HCT116 (cell line): ENCODE results near the gene SEC24D. TPM values are rescaled to one million over a fixed set of nuclear protein-coding genes. Genes with fewer than 3 reads are reported as not detected.

Source experiments
- ATAC-seq: fragments of 200-7000 bp; cut with Tn5 transposase; 2 replicates; pipeline ENCODE4 v1.9.1; 2020; ENCODE audit warnings: mild to moderate bottlenecking, moderate library complexity
- BruUV-seq: library from RNA; stranded (reverse); fragments of 400-500 nt; replicated peaks from 2 replicates; lab custom pipeline; 2021; lab: Mats Ljungman, UMichigan
- CTCF ChIA-PET: fragments of 300-600 bp; sonication (Branson Sonifier 250); formaldehyde crosslinking; loops from one replicate; lab custom pipeline; 2021; ENCODE audit warnings: antibody characterized with exemption; lab: Charles Lee
- POLR2A ChIA-PET: fragments of 300-600, 350-600 bp; sonication (Branson Sonifier 250); formaldehyde crosslinking; loops from one replicate; lab custom pipeline; 2021; ENCODE audit warnings: antibody characterized with exemption; lab: Charles Lee
- RAD21 ChIA-PET, 2 experiments: fragments of 300-600 bp; sonication (Branson Sonifier 250); formaldehyde crosslinking; loops; one replicate each; lab custom pipeline; 2023; ENCODE audit warnings: low total read pairs in 2 of 2; ENCODE audit not compliant: uncharacterized antibody in 2 of 2, unreplicated experiment in 2 of 2, low non-redundant PET in 1 of 2; lab: Charles Lee
- DNase-seq: peaks from one replicate; pipeline ENCODE4 v3.0.0-alpha.2; 2010; ENCODE audit warnings: low read depth, low spot score
- H2AFZ ChIP-seq: fragments of 200-600 bp; shearing (Covaris generic), sonication (generic); 2 replicates; pipeline ENCODE4 v1.6.1; 2017; ENCODE audit warnings: low read depth, mixed run types, mixed read lengths, antibody characterized with exemption, low read length; ENCODE audit not compliant: poor library complexity, severe bottlenecking
- H3K27ac ChIP-seq: 2 replicates; pipeline ENCODE4 v1.5.1; 2012; ENCODE audit warnings: low read depth, low read length
- H3K27me3 ChIP-seq: fragments of 200-600 bp; sonication (generic); 2 replicates; pipeline ENCODE4 v1.6.1; 2016; ENCODE audit warnings: mixed run types, low read length, mixed read lengths; ENCODE audit not compliant: insufficient read depth
- H3K36me3 ChIP-seq, 2 experiments: fragments of 200-500 bp in 1 of 2; fragments of 200-600 bp in 1 of 2; sonication (Bioruptor generic) in 1 of 2; sonication (generic) in 1 of 2; 2 replicates each; pipeline versions ENCODE4 v1.5.1 to v1.6.1; 2014 to 2016; ENCODE audit warnings: low read length in 2 of 2, inconsistent platforms in 1 of 2, mixed read lengths in 1 of 2, mixed run types in 1 of 2; ENCODE audit not compliant: insufficient read depth in 2 of 2, control insufficient read depth in 1 of 2
- H3K4me1 ChIP-seq, 2 experiments: fragments of 200-600 bp in 1 of 2; sonication (generic) in 1 of 2; 2 replicates each; pipeline versions ENCODE4 v1.5.1 to v1.6.1; 2012 to 2017; ENCODE audit warnings: low read length in 2 of 2, inconsistent platforms in 1 of 2, mild to moderate bottlenecking in 1 of 2, mixed read lengths in 1 of 2, mixed run types in 1 of 2, moderate library complexity in 1 of 2; ENCODE audit not compliant: insufficient read depth in 2 of 2, control insufficient read depth in 1 of 2
- H3K4me2 ChIP-seq: fragments of 200-600 bp; sonication (generic); 2 replicates; pipeline ENCODE4 v1.6.1; 2017; ENCODE audit warnings: mixed run types, low read length, mixed read lengths
- H3K4me3 ChIP-seq, 2 experiments: fragments of 200-600 bp in 1 of 2; sonication (generic) in 1 of 2; replicated peaks in 1 of 2; 2 replicates each; pipeline ENCODE4 v1.5.1; 2011 to 2016; ENCODE audit warnings: low read length in 2 of 2, control low read depth in 1 of 2, low read depth in 1 of 2, mild to moderate bottlenecking in 1 of 2, mixed read lengths in 1 of 2, mixed run types in 1 of 2
- H3K79me2 ChIP-seq: fragments of 200-600 bp; sonication (generic); 2 replicates; pipeline ENCODE4 v1.6.1; 2017; ENCODE audit warnings: mild to moderate bottlenecking, mixed run types, low read length, moderate library complexity, mixed read lengths; ENCODE audit not compliant: insufficient read depth
- H3K9ac ChIP-seq: fragments of 200-600 bp; sonication (generic); 2 replicates; pipeline ENCODE4 v1.6.1; 2016; ENCODE audit warnings: low read length, mixed read lengths
- H3K9me2 ChIP-seq: fragments of 200-600 bp; sonication (generic), shearing (Covaris generic); 2 replicates; pipeline ENCODE4 v1.6.1; 2017; ENCODE audit warnings: mixed run types, mild to moderate bottlenecking, moderate library complexity; ENCODE audit not compliant: insufficient read depth
- H3K9me3 ChIP-seq, 2 experiments: fragments of 200-500 bp in 1 of 2; fragments of 200-600 bp in 1 of 2; sonication (Bioruptor generic) in 1 of 2; sonication (generic) in 1 of 2; 2 replicates each; pipeline ENCODE4 v1.6.1; 2014 to 2017; ENCODE audit warnings: low read length in 2 of 2, mixed read lengths in 2 of 2, inconsistent platforms in 1 of 2, low read depth in 1 of 2, mild to moderate bottlenecking in 1 of 2, mixed run types in 1 of 2, moderate library complexity in 1 of 2; ENCODE audit not compliant: control insufficient read depth in 1 of 2, insufficient read depth in 1 of 2
- H4K20me1 ChIP-seq: fragments of 200-600 bp; sonication (generic), shearing (Covaris generic); 2 replicates; pipeline ENCODE4 v1.6.1; 2017; ENCODE audit warnings: mixed run types, mild to moderate bottlenecking, moderate library complexity; ENCODE audit not compliant: insufficient read depth
- CBX3 ChIP-seq: IDR thresholded peaks from 2 replicates; pipeline ENCODE4 v1.6.1; 2012; ENCODE audit warnings: low read depth
- CEBPB ChIP-seq: IDR thresholded peaks from 2 replicates; pipeline ENCODE4 v1.6.1; 2012; ENCODE audit warnings: low read depth
- ELF1 ChIP-seq: IDR thresholded peaks from 2 replicates; pipeline ENCODE4 v1.6.1; 2012; ENCODE audit warnings: low read depth, borderline replicate concordance
- RAD21 ChIP-seq: IDR thresholded peaks from 2 replicates; pipeline ENCODE4 v1.6.1; 2012; ENCODE audit warnings: low read depth, mild to moderate bottlenecking
- SIN3A ChIP-seq: IDR thresholded peaks from 2 replicates; pipeline ENCODE4 v1.6.1; 2012; ENCODE audit warnings: low read depth
- SP1 ChIP-seq: IDR thresholded peaks from 2 replicates; pipeline ENCODE4 v1.6.1; 2012; ENCODE audit warnings: low read depth
- ZFX ChIP-seq: fragments of 450-650 bp; IDR thresholded peaks from 2 replicates; pipeline ENCODE4 v1.6.1; 2017
- intact Hi-C: fragments of 100-400 bp; cut with micrococcal nuclease; formaldehyde crosslinking; loops from 2 replicates; pipeline ENCODE4 v1.10.0; 2022
- total RNA-seq: library from RNA; stranded (reverse); gene quantifications from one replicate; pipeline ENCODE4 v1.2.1, GENCODE V29; 2021; ENCODE audit not compliant: unreplicated experiment
- TF ChIP-seq, protein P1 (sequence below): IDR thresholded peaks from 2 replicates; pipeline ENCODE4 v1.6.1; 2011; ENCODE audit warnings: mild to moderate bottlenecking, low read length, moderate library complexity; ENCODE audit not compliant: insufficient replicate concordance; ENCODE audit errors: extremely low read depth
- TF ChIP-seq, protein P2 (sequence below): IDR thresholded peaks from 2 replicates; pipeline ENCODE4 v1.6.1; 2012
- TF ChIP-seq, protein P3 (sequence below), 3 experiments: fragments of 200-600 bp in 1 of 3; sonication (generic) in 1 of 3; IDR thresholded peaks in 2 of 3; conservative IDR thresholded peaks in 1 of 3; 2 replicates each; pipeline ENCODE4 v1.5.1; 2012 to 2017; ENCODE audit warnings: low read depth in 2 of 3, low read length in 2 of 3, antibody characterized with exemption in 1 of 3, borderline replicate concordance in 1 of 3, control low read depth in 1 of 3, mild to moderate bottlenecking in 1 of 3, mixed read lengths in 1 of 3, mixed run types in 1 of 3, moderate library complexity in 1 of 3; ENCODE audit not compliant: insufficient read depth in 1 of 3

The SEC24D gene
- total RNA-seq, 1 experiment from 2014 or later, result 28.5 TPM

- H3K79me2 ChIP-seq, result no peaks in the 10 kb centered on the region
- RAD21 ChIA-PET, result no interaction called here
- intact Hi-C loops, result no loop called here
- H3K9me2 ChIP-seq, result no peaks in the 10 kb centered on the region
- H3K36me3 ChIP-seq, result peaks cover 0 to 2% of the 10 kb centered on the region in 2 experiments; a peak in 1 of 4 replicates
- H3K27me3 ChIP-seq, result no peaks in the 10 kb centered on the region
- H3K4me2 ChIP-seq, result no peak overlapping the region
- no peak overlapping the region for H2AFZ ChIP-seq
- no TSS peak for BruUV-seq
- CTCF ChIA-PET, result no interaction called here
- no peak overlapping the region for H3K4me3 ChIP-seq
- H4K20me1 ChIP-seq, result no peaks in the 10 kb centered on the region
- peaks cover 0 to 7% of the 10 kb centered on the region in 2 experiments; a peak in 1 of 4 replicates for H3K4me1 ChIP-seq
- POLR2A ChIA-PET, result no interaction called here
- DNase-seq, result no peak
- H3K9ac ChIP-seq, result no peak overlapping the region
- no peak overlapping the region for H3K27ac ChIP-seq
- no peaks in the 10 kb centered on the region for H3K9me3 ChIP-seq
- TF ChIP-seq ZFX (no peak), SP1 (no peak), RAD21 (no peak), SIN3A (no peak), ELF1 (no peak), CBX3 (no peak), CEBPB (no peak)
- TF ChIP-seq, protein P1, sequence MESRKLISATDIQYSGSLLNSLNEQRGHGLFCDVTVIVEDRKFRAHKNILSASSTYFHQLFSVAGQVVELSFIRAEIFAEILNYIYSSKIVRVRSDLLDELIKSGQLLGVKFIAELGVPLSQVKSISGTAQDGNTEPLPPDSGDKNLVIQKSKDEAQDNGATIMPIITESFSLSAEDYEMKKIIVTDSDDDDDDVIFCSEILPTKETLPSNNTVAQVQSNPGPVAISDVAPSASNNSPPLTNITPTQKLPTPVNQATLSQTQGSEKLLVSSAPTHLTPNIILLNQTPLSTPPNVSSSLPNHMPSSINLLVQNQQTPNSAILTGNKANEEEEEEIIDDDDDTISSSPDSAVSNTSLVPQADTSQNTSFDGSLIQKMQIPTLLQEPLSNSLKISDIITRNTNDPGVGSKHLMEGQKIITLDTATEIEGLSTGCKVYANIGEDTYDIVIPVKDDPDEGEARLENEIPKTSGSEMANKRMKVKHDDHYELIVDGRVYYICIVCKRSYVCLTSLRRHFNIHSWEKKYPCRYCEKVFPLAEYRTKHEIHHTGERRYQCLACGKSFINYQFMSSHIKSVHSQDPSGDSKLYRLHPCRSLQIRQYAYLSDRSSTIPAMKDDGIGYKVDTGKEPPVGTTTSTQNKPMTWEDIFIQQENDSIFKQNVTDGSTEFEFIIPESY, result no peak
- TF ChIP-seq, protein P2, sequence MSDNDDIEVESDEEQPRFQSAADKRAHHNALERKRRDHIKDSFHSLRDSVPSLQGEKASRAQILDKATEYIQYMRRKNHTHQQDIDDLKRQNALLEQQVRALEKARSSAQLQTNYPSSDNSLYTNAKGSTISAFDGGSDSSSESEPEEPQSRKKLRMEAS, result no peak
- TF ChIP-seq, protein P3, sequence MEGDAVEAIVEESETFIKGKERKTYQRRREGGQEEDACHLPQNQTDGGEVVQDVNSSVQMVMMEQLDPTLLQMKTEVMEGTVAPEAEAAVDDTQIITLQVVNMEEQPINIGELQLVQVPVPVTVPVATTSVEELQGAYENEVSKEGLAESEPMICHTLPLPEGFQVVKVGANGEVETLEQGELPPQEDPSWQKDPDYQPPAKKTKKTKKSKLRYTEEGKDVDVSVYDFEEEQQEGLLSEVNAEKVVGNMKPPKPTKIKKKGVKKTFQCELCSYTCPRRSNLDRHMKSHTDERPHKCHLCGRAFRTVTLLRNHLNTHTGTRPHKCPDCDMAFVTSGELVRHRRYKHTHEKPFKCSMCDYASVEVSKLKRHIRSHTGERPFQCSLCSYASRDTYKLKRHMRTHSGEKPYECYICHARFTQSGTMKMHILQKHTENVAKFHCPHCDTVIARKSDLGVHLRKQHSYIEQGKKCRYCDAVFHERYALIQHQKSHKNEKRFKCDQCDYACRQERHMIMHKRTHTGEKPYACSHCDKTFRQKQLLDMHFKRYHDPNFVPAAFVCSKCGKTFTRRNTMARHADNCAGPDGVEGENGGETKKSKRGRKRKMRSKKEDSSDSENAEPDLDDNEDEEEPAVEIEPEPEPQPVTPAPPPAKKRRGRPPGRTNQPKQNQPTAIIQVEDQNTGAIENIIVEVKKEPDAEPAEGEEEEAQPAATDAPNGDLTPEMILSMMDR (IDR thresholded peaks at IDR 0.05 in 2 of 3, conservative IDR thresholded peaks at IDR 0.05 in 1 of 3; ENCODE audit: borderline replicate concordance in 1 of 3, insufficient read depth in 1 of 3, low read depth in 2 of 3, low read length in 2 of 3), result no peak
- no peak for ATAC-seq
Measured at GRCh38 chr4:118716304-118716703, 119.6 kb downstream of the SEC24D start.
